Esophagus muscularis mucosa (tissue), 3 donors: ENCODE data around the gene PHC2.

Source experiments
- CTCF ChIP-seq, 3 experiments: fragments of 200-600 bp in 2 of 3; fragments of 450-650 bp in 1 of 3; sonication (generic) in 2 of 3; IDR thresholded peaks; one replicate each; pipeline ENCODE4 v1.5.1; 2017 to 2019; ENCODE audit warnings: antibody characterized with exemption in 3 of 3, mild to moderate bottlenecking in 2 of 3, moderate library complexity in 1 of 3
- POLR2AphosphoS5 ChIP-seq, 2 donors: sonication (generic); formaldehyde crosslinking; IDR thresholded peaks; one replicate each; pipeline ENCODE4 v1.6.1; 2017; ENCODE audit warnings: antibody characterized with exemption in 2 of 2

GRCh38 chr1:33277488-33278084 lies 153.3 kb downstream of the PHC2 start:
- TF ChIP-seq POLR2AphosphoS5 (IDR thresholded peaks at IDR 0.05) (no peak), CTCF (IDR thresholded peaks at IDR 0.05) (no peak)
